H1 (cell line): ENCODE measurements around the gene PPP2R3C. TPM values are rescaled to one million over a fixed set of nuclear protein-coding genes. Genes with fewer than 3 reads are reported as not detected.

ENCODE experiments used
- BACH1 ChIP-seq: IDR thresholded peaks from 2 replicates; pipeline ENCODE4 v1.6.1; 2012; ENCODE audit warnings: low read length, improper control_type of control experiment
- CEBPB ChIP-seq: IDR thresholded peaks from 2 replicates; pipeline ENCODE4 v1.6.1; 2012; ENCODE audit warnings: low read depth, low read length
- EGR1 ChIP-seq: IDR thresholded peaks from 2 replicates; pipeline ENCODE4 v1.6.1; 2011; ENCODE audit warnings: low read depth, low read length, borderline replicate concordance
- HDAC2 ChIP-seq, 2 experiments: fragments of 300-600 bp in 1 of 2; sonication (generic) in 1 of 2; IDR thresholded peaks; 2 replicates each; pipeline ENCODE4 v1.6.1; 2011 to 2012; ENCODE audit warnings: low read depth in 2 of 2, low read length in 2 of 2, mild to moderate bottlenecking in 2 of 2, moderate library complexity in 2 of 2, borderline replicate concordance in 1 of 2, inconsistent platforms in 1 of 2
- HDAC6 ChIP-seq: IDR thresholded peaks from one replicate; pipeline ENCODE4 v1.7.1; 2012; ENCODE audit warnings: low read depth, mild to moderate bottlenecking, inconsistent platforms, low read length, moderate library complexity
- JUN ChIP-seq: IDR thresholded peaks from 2 replicates; pipeline ENCODE4 v1.6.1; 2011; ENCODE audit warnings: low read depth, mild to moderate bottlenecking, improper control_type of control experiment, low read length
- POLR2A ChIP-seq, 2 experiments: IDR thresholded peaks; 1 replicate in 1 of 2; 2 replicates in 1 of 2; pipeline ENCODE4 v1.6.1; 2011; ENCODE audit warnings: low read depth in 2 of 2, low read length in 2 of 2, mild to moderate bottlenecking in 2 of 2; ENCODE audit errors: control extremely low read depth in 1 of 2
- POLR2AphosphoS5 ChIP-seq: IDR thresholded peaks from 2 replicates; pipeline ENCODE4 v1.6.1; 2011; ENCODE audit warnings: low read depth, low read length
- YY1 ChIP-seq: IDR thresholded peaks from 2 replicates; pipeline ENCODE4 v1.6.1; 2011; ENCODE audit warnings: low read depth, mild to moderate bottlenecking, low read length
- polyA plus RNA-seq, 7 experiments: library from polyadenylated mRNA; depleted of rRNA in 3 of 7; stranded (reverse) in 5 of 7; unstranded in 2 of 7; fragments of >200 nt in 5 of 7; fragments of 200-250 nt in 2 of 7; gene quantifications; 1 replicate in 5 of 7; 2 replicates in 1 of 7; 4 replicates in 1 of 7; pipeline versions ENCODE4 v1.2.1 to v1.2.3, GENCODE V29; 2011 to 2013; ENCODE audit warnings: missing spikeins in 2 of 7, mixed read lengths in 2 of 7
- total RNA-seq: library from RNA; stranded (reverse); fragmentation: NEBNext Ultra II Directional; extraction: Animal tissue kit (Norgen Biotek cat#: 25700); gene quantifications from 2 replicates; pipeline ENCODE4 v1.2.1, GENCODE V29; 2021
- TF ChIP-seq, protein P1 (sequence below): IDR thresholded peaks from 2 replicates; pipeline ENCODE4 v1.6.1; 2012; ENCODE audit warnings: low read length, inconsistent platforms

Gene PPP2R3C
- total and polyA plus RNA-seq, 2 of the 8 experiments (the other 6 are each of a cell fraction or from before 2014, with no cell fraction given), result 7.1 to 26.7 TPM

DNA sequence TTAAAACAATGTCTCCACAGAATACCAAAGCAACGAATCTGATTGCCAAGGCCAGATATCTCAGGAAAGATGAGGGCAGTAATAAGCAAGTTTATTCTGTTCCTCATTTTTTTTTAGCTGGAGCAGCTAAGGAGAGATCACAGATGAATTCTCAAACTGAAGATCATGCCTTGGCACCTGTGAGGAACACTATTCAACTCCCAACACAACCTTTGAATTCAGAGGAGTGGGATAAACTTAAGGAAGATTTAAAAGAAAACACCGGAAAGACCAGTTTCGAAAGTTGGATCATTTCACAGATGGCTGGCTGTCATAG lies 1.6 kb upstream of the PPP2R3C start (continued):
- TF ChIP-seq, protein P1, sequence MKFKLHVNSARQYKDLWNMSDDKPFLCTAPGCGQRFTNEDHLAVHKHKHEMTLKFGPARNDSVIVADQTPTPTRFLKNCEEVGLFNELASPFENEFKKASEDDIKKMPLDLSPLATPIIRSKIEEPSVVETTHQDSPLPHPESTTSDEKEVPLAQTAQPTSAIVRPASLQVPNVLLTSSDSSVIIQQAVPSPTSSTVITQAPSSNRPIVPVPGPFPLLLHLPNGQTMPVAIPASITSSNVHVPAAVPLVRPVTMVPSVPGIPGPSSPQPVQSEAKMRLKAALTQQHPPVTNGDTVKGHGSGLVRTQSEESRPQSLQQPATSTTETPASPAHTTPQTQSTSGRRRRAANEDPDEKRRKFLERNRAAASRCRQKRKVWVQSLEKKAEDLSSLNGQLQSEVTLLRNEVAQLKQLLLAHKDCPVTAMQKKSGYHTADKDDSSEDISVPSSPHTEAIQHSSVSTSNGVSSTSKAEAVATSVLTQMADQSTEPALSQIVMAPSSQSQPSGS, result no peak
- TF ChIP-seq EGR1 (no peak), POLR2AphosphoS5 (no peak), HDAC6 (no peak), YY1 (no peak), HDAC2 (IDR thresholded peaks at IDR 0.05; ENCODE audit: borderline replicate concordance in 1 of 2, low read depth in 2 of 2, low read length in 2 of 2) (no peak), POLR2A (IDR thresholded peaks at IDR 0.05; ENCODE audit: control extremely low read depth in 1 of 2, low read depth in 2 of 2, low read length in 2 of 2) (no peak), BACH1 (no peak), CEBPB (no peak), JUN (no peak)
- TF ChIP-seq, all 59 proteins: peak for 0
